HG03439 (cell line): Measurements from ENCODE around the gene APOM.

Source experiments
- ATAC-seq: cut with Tn5 transposase; IDR thresholded peaks from one replicate; pipeline ENCODE4 v1.9.1; 2021; ENCODE audit warnings: mild to moderate bottlenecking, moderate library complexity; ENCODE audit not compliant: unreplicated experiment

The APOM gene

DNA sequence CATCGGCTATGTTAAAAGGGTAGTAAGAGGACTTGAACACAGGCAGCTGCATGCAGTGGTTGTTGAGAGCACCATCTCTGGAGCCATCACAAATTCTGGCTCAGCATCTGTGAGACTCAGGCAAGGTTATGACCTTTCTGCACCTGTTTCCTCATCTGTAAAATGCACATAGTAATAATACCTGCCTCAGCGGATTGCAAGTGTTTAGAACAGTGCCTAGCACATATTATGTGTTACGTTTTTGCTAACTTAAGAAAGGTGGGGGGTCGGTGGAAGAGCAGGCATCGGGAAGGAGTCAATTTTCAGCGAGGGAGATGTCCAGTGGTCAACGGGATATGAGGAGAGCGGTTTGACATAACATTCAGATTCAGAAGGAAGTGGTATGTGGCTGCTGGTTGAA lies 22.3 kb downstream of the APOM start:
- ATAC-seq, result no peak

DNA sequence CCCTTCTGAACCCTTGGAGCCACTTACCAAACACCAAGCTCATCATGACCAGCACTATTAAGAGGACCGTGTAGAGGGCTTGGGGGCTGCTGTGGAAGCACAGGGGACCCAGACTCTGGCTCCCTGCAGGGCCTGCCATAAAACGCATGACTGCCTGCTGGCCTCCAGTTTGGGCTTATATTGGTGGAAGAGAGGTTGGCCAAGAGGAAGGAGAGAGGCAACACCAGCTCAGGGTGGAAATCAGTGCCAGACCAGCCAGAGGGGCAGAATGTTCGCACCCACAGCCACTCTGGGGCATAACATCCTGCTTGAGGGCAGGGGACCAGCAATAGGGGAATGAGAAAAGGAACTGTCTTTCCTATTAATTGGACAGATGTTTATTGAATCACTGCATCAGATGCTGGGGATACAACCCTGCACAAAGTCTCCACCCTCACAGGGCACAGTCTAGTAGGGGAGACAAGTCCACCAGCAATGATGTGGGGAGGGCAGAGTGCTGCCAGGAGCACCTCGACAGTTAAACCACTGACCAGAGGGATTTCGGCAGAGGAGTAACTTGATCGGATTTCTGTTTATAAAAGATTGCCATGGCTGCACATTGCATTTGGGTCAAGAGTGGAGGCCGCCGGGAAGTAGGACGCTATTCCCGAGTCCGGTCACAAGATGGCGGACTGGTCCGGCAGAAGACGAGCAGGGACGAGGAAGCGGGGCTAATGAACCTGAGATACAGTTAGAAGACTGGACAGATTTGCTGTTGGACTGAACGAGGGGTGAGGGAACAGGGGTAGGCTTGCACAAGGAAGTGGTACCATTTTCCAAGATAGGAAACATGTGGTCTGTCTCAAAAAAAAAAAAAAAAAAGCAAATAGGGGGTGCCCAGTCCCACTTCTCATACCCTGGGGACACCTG lies 24.8 kb downstream of the APOM start, which contains the start of gene LY6G5C:
TSS of gene LY6G5C (minus strand) at position 842 of the 909 bp plus-strand sequence. CDS start at position 148, 694 bp downstream.
- ATAC-seq, result no peak

DNA sequence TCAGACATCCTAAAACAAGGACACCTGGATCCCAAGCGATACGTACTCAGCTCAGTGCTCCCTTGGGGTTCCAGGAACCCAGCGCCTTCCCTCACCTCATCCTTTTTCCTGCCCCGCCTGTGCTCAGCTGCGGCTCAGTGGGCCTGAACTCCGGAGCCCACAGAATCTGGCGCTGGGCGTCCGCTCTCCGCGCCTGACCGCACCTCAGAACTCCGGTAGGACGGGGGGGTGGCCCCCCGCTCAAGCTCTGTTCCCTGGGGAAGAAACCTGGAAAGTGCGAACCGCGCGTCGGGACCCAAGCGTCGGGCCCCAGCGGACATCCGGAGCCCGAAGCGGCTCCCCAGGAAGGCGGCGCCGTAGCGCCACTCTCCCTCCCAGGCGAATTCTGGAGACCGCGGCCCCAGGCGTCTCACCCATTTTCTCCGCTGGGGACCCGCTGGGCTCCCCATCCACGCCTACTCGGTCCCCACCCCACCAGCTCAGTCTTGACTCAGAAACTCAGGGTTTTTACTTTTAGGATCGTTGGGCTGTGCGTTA lies 25.5 kb downstream of the APOM start:
- no peak for ATAC-seq

DNA sequence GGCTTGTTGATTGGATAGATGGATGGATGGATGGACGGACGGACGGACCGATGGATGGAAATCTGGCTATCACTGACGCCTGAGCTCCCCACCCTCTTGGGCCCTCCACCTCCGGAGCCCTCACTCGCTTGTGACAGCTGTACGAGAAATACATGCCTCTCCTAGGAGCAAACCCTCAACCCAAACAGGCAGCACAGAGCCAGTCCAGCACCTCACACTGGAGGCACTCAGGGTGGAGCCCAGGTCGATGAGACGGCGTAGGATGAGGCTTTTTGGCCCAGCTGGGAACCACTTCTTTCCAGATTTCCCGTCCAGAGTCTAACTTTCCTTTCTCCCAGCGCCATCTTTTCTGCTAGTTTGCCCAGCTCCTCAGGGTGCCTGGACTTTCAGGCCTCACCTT lies 27.9 kb downstream of the APOM start:
- ATAC-seq, result no peak

DNA sequence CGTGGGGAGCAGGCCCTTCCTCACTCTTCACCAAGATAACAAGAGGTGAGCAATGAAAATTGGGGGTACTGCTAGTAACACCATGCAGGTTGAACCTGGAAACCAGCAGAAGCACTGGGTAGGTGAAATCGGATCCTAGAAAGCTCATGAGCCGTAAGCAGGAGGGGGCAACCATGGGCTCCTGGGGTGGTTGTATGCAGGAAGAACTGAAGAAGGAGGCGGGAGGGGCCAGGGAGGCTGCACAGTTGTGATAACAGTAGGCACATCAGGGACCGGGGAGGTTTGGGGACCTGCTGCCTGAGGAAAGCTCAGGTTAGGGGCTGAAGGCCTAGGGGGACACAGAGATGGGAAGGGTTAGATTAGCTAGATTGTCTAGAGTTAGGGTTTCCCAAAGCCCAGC lies 30.8 kb downstream of the APOM start:
- no peak for ATAC-seq

DNA sequence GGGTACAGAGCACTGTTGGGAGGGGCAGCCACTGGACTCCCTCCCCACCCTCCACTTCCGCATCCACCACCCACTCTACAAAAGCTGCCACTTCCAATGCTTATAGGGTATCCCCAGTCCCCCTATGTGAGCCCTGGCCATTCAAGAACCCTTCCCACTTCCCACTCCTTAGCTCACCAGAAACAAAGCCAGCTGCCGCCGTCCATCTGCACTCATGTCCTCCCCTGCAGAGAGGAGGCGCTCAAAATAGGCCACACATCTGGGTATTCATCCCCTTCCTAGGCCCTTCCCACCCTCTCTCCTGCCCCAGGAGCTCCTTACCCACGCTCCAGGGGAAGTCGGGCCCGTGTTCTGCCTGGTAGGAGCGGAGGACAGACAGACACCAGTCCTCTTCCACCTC lies 31.6 kb downstream of the APOM start:
- ATAC-seq, result no peak

DNA sequence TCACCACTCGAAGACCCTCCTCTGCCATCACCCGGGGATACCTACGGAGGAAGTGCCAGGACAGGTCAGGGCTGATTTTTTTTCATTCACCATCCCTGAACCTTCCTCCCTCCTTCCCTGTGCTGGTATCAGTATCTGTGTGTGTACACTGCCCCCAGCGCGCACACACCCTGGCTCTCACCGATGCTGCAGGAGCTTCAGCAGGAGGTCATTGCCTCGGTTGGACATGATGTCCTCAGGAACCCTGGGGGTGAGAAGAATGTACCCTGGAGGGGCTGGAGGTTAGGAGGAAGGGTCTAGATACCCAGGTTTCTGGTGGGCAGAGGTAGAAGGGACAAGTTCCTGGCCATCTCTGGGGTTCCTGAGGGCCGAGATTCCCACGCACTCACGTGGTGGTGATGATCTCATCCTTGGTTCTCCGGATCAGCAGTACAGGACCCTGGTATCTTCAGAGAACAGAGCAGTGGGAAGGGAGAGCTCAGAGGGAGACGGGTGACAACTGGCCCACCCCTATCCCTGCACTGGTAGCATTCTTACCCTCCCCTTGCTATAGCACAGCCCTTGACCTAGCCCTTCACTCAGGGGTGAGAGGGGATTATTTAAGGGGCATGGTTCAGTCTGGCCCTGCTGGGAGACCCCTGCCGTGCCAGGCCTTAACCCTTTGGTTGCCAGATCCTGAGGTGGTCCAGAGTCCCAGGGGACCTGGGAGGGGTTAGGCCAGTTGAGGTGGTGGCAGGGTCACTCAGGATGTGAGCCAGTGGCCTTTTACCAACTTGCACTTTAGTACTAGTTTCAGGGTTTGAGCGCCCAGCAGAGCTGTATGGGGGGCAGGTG lies 32.4 kb downstream of the APOM start:
- no peak for ATAC-seq

DNA sequence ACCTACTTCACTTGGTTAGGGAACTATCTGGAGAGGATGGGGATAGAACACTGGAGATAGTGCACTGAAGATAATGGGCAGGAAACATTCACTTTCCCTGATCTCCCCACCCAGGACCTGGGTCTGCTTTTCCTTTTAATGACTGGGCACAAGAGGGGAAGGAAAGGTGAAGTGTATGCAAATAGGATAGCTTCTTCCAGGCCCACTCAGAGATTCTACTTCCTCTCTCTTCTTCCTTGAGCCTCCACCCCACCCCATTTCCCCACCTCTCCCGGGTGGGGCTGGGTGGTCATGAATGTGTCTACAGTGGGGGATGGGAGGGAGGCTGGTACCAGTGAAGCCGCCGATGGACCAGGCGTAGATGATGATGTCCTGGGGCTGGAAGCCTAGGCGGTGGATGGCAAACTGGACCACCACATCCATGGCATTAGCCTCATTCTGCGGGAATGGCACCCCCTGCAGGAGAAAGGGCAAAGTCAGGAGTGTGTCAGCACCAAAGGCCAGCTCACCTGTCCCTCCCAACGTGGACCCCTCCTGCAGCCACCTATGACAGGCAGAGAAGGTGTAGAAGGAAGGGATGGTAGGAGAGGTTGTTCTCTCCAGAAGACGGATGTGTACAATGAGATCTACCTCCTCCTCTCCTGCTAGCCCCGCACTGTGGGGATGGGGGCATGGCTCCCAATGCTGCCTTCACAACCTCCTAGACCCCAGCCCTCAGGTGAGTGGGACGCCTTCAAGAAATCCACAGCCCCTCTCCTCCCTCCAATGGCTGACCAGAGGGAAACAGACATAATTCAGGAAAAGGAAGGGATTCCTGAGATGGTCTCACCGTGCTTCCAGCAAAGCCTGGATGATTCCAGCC lies 33.8 kb downstream of the APOM start:
- ATAC-seq, result no peak

DNA sequence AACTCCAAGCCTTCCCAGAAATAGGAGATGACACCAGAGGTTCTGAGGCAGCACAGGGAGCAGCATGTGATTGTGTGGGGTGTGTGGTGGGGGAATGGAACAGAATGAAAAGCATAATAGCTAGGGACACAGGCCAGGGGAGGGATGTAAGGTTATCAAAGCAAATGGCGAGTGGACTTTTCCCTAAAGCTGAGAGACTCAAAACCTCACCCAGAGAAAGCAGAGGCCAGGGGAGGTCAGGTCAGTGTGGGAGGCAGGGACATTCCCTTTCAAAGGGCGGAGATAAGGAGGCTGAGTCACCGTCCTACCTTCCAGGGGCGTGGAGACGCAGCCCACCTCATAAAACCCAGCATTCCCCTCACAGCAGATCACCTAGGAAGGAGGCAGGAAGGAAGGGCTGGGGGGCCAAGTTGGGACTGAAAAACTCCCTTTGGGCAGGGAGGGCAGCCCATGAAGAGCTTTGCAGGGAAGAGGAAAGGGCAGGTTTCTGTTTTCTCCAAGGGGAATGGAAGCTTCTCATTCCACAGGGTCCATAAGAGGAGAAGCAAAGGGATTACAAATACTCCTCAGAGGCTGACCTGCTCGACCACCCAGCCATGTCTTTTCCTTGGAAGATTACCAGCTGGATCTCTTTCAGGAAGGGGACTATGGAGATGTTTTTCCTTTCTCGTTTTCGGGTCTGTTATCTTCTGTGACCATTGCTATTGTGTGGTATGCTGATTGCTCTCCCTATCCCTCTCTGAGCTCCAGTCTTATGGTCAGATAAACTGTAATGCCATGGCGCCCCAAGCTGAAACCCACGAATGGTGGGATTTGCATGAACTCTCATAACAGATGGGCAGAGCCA lies 34.8 kb downstream of the APOM start:
- ATAC-seq, result no peak

DNA sequence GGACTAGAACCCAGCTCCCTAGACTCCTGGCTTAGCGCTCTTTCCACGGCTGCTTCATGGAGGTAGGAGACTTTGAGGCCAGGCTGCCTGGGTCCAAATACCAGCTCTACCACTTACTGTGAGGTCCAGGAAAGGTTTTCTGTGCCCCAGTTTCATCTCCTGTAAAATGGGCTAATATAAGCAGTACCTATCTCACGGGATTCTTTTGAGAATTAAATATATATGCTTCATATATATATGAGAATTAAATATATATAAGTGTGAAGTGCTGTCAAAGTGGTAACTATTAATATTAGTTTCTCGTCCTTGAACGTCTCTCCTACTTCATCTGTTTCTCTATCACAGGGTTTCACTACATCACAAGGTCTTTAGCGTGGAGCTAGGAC lies 35.4 kb downstream of the APOM start:
- no peak for ATAC-seq

DNA sequence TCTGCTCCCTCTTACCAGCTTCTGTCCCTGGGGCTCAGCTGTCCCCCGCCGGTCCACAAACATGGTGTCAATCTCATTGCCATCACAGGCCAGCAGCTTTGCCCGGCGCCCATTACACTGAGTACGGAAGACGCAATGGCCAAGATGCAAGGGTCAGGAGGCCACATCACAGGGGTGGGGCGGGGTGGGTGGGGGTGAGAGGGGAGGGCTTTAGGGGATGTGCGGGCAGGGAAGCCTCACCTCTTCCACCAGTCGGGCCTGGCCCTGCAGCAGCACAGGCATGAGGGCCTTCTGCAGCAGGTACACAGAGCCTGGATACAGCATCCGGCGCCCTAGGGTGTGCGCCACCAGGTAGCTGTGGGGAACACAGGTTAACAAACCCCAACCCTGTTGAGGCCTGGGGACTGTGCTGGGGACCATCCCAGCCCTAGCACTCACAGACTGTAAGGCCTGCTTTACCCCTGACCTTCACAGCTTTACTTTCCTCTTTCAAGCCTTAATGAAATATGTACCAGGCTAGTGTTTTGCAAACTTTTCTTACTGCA lies 35.9 kb downstream of the APOM start:
- ATAC-seq, result no peak

DNA sequence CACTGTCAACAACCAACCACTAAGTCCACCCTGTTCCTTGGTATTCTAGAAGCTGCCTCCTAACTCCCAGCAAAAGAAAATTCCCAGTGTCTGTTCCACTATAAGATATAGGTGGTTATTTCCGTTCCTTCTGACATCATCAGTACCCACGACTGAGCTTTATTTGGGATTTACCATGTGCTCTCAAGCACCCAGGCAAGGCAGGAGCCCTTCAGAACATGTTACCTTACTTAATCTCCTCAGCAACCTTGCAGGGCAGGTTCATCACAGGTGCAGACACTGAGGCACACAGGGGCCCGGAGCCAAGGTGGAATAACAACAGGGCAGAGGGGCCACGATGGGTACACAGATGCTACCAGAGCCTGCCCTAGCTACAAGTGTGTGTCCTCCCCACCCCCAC lies 36.7 kb downstream of the APOM start:
- ATAC-seq, result no peak

DNA sequence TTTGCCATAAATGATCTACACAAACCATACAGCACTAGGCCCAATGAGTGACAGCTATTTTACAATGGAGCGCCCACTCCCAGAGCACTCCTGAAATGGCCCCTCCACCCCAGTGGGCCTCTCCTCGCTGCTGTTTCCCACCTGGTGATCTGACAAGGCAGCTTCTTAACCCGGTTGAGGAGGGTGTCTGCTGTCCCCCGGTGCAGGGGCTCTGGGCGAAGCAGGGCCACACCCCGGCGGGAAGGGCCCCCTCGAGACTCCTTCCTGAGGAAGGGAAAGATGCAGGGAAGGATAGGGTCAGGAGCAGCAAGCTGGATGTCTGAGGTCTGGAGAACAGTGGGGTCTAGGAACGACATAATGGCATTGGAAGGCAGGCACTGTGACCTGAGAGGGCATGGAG lies 37.2 kb downstream of the APOM start:
- ATAC-seq, result no peak

DNA sequence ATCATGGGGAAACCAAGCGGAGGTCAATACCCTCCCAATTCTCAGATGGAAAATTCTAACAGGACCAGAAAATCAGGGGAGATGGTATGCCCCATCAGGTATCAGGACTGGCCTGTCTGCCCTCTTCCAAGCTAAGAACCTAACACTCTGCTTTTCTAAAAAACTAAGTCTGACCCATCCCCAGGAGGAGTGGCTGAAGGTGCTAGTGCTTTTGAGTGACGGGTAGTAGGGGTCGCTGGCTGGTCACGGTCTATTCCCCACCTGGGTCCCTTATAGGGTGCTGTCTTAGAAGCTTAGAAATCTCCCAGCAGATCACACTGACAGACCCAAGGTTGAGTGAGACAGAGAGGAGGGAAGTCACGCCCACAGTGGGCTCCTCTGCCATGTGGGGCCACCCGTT lies 37.8 kb downstream of the APOM start:
- ATAC-seq, result no peak

DNA sequence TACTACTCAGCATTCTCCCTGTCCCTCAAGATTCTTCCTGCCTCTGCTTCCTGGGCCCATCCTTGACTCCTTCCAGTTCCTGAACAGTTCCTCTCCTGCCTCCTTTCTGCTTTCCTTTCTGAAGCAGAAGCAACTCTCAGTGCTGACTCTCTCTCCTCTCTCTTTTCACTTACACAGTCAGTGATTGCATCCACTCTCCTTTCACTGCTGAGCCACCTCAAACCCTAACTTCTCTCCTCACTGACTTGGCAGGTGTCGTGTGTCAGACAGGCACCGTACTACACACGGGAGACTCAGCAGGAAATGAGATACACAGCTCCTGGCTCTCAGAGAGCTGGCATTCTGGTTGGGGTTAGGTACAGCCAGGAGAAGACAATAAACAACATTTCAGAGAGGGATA lies 41.9 kb downstream of the APOM start:
- ATAC-seq, result no peak

DNA sequence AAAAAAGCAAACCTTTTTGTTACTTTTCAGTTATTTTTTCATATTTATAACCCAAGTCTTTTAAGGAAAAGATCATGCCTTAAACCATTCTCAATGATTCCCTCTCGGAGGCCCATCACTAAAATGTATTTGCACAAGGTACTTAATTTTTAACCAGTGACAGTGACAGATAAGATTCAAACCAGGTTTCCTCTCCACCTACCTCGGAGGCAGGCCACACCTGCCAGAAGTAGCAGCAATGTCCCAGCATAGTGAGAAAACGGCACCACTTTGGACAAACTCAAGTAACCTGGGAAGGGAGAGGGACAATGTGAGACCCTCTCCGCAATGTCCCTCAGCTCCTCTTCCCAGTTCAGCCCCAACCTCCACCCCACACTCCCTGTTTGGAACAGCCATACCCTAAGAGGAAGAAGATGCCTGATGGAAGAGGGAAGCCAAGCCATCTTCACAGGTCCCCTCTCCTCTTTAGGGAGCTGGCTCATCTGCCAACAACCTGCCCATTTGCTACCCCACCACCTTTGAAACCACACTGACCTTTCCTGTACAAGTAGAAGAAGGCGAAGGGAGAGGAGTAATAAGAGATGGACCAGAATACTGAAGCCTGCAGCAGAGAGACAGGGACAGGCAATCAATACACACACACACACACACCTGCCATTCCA lies 45.2 kb downstream of the APOM start:
- ATAC-seq, result no peak

DNA sequence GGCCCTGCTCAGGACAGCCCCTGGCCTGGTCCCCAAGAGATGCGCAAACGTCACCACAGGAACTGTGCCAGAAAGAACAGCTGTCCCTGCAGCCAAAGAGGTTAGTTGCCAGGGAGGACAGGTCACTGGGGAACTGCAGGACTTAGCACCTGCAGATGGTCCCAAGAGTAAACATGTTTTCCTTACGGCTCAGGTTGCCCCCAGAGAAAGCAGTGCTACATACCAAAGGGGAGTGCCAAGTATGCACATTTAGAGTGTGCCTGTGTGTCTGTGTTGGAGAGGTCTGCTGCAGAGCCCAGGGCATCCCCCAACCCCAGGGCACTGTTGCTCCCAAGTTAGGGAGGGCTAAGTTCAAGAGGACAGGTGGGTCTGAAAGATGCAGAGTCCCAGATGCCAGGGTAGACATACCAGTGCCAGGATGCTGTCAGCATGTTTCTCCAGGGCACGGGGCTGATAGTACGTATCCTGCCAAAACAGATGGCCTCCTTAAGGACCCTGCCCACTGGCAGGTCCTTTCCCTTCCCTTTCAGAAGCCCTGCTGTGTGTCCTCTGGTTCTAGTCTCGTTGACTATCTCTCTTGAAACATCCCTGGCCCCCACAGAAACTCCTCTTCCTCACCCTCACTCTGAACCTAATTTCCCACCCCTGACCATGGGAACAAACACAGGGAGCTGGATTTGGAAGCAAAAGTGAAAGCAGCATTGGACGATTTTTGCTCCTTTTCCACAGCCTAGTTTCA lies 46.1 kb downstream of the APOM start:
- ATAC-seq, result no peak

DNA sequence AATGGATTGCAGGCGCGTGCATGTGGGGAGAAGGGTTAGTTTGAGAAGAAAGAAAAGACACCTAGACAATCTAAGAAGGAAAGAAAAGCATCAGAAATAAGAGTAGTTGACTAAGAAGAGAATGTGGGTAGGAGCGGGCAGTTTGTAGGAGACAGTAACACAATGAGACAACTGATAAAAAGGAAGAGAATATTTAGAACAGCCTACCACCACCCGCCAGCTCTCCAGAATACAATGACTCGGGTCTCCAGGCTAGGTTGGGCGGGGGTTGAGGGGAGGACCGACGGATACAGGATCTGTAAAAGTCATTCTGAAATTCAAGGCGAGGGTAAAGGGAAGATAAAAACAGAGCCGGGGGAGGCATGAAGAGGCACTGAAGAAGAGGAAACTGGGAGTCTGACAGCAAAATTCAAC lies 46.7 kb downstream of the APOM start:
- no peak for ATAC-seq
